K562 (cell line): ENCODE measurements around the gene SOWAHA. TPM values are rescaled to one million over a fixed set of nuclear protein-coding genes. Genes with fewer than 3 reads are reported as not detected.

Experiments
- ATAC-seq: fragments of 200-7000 bp; cut with Tn5 transposase; 3 replicates; pipeline ENCODE4 v1.9.1; 2020; ENCODE audit warnings: moderate library complexity
- BruUV-seq: library from RNA; stranded (reverse); fragments of 400-500 nt; replicated peaks from 2 replicates; lab custom pipeline; 2021; lab: Mats Ljungman, UMichigan
- CTCF ChIA-PET: fragments of 300-600 bp; formaldehyde crosslinking; extraction: SDS; loops from one replicate; lab custom pipeline; 2021; ENCODE audit warnings: low intra/inter-chr PET ratio; lab: Yijun Ruan, JAX
- POLR2A ChIA-PET: fragments of 300-600, 350-650 bp; sonication (Branson Sonifier 250); formaldehyde crosslinking; extraction: SDS; loops from one replicate; lab custom pipeline; 2021; ENCODE audit warnings: antibody characterized with exemption, inconsistent platforms; lab: Yijun Ruan, JAX
- DNase-seq, 4 experiments: peaks; one replicate each; pipeline versions ENCODE4 v3.0.0 to v3.0.0-alpha.2; 2011 to 2018; ENCODE audit warnings: low spot score in 3 of 4, mixed read lengths in 3 of 4; ENCODE audit errors: extremely low read depth in 1 of 4
- FAIRE-seq: peaks from 2 replicates; lab custom pipeline; 2011; peaks lifted over from hg19 to GRCh38; lab: Jason Lieb, UNC
- H2AFZ ChIP-seq: 2 replicates; pipeline ENCODE4 v1.6.0; 2011; ENCODE audit warnings: low read depth, low read length, control low read depth, inconsistent platforms
- H3K27ac ChIP-seq: fragments of 200-600 bp; 3 replicates; pipeline ENCODE4 v1.8.0; 2011; ENCODE audit warnings: low read depth, mild to moderate bottlenecking, control low read depth, inconsistent platforms, low read length, moderate library complexity, mixed read lengths; ENCODE audit errors: extremely low read depth
- H3K27me3 ChIP-seq, 2 experiments: fragments of 300-600 bp in 1 of 2; 2 replicates in 1 of 2; 3 replicates in 1 of 2; pipeline versions ENCODE4 v1.6.0 to v1.8.0; 2011; ENCODE audit warnings: inconsistent platforms in 2 of 2, low read length in 2 of 2, mild to moderate bottlenecking in 1 of 2, mixed read lengths in 1 of 2, moderate library complexity in 1 of 2; ENCODE audit not compliant: control insufficient read depth in 2 of 2, insufficient read depth in 2 of 2
- H3K36me3 ChIP-seq: fragments of 300-600 bp; 3 replicates; pipeline ENCODE4 v1.8.0; 2011; ENCODE audit warnings: mild to moderate bottlenecking, low read length, inconsistent platforms; ENCODE audit not compliant: control insufficient read depth, insufficient read depth
- H3K4me1 ChIP-seq, 2 experiments: fragments of 200-600 bp in 1 of 2; replicated peaks in 1 of 2; 2 replicates in 1 of 2; 3 replicates in 1 of 2; pipeline versions ENCODE4 v1.5.1 to v1.8.0; 2011; ENCODE audit warnings: inconsistent platforms in 2 of 2, low read length in 2 of 2, mild to moderate bottlenecking in 1 of 2, mixed read lengths in 1 of 2, moderate library complexity in 1 of 2; ENCODE audit not compliant: control insufficient read depth in 2 of 2, insufficient read depth in 2 of 2
- H3K4me2 ChIP-seq: 2 replicates; pipeline ENCODE4 v1.6.1; 2011; ENCODE audit warnings: low read length, control low read depth, inconsistent platforms, mixed read lengths; ENCODE audit not compliant: insufficient read depth
- H3K4me3 ChIP-seq: fragments of 200-600 bp; sonication (generic), shearing (Covaris generic); 2 replicates; pipeline ENCODE4 v1.5.1; 2016; ENCODE audit warnings: control low read depth, inconsistent platforms
- H3K79me2 ChIP-seq: fragments of 200-600 bp; 3 replicates; pipeline ENCODE4 v1.8.0; 2011; ENCODE audit warnings: low read length, inconsistent platforms; ENCODE audit not compliant: control insufficient read depth, insufficient read depth
- H3K9ac ChIP-seq, 2 experiments: 2 replicates each; pipeline versions ENCODE4 v1.6.0 to v1.6.1; 2011; ENCODE audit warnings: low read depth in 2 of 2, low read length in 2 of 2, control low read depth in 1 of 2, inconsistent platforms in 1 of 2, mild to moderate bottlenecking in 1 of 2, mixed read lengths in 1 of 2; ENCODE audit not compliant: insufficient read depth in 1 of 2
- H3K9me1 ChIP-seq: one replicate; pipeline ENCODE4 v1.6.0; 2011; ENCODE audit warnings: inconsistent platforms, mild to moderate bottlenecking, low read length, moderate library complexity; ENCODE audit not compliant: control insufficient read depth, insufficient read depth
- H3K9me3 ChIP-seq: replicated peaks from 2 replicates; pipeline ENCODE4 v1.5.1; 2011; ENCODE audit warnings: low read depth, low read length, inconsistent platforms; ENCODE audit not compliant: control insufficient read depth, insufficient read depth
- H4K20me1 ChIP-seq: replicated peaks from 2 replicates; pipeline ENCODE4 v1.6.1; 2011; ENCODE audit warnings: low read length, inconsistent platforms, mixed read lengths; ENCODE audit not compliant: control insufficient read depth, insufficient read depth
- CREM ChIP-seq: IDR thresholded peaks from 2 replicates; pipeline ENCODE4 v1.6.1; 2014; ENCODE audit warnings: antibody characterized with exemption, low read depth
- ZBTB11 ChIP-seq, 3 experiments: fragments of 200-800 bp in 1 of 3; fragments of 250-450 bp in 1 of 3; fragments of 450-650 bp in 1 of 3; sonication (Bioruptor Pico) in 1 of 3; sonication (Bioruptor generic) in 1 of 3; formaldehyde crosslinking in 1 of 3; IDR thresholded peaks; 2 replicates each; pipeline versions ENCODE4 v1.6.1 to v1.8.0; 2016 to 2022; ENCODE audit warnings: mild to moderate bottlenecking in 2 of 3, missing genetic modification characterization in 2 of 3, missing compliant biosample characterization in 1 of 3, moderate library complexity in 1 of 3
- ZFP1 ChIP-seq: fragments of 450-650 bp; formaldehyde crosslinking; IDR thresholded peaks from 2 replicates; pipeline ENCODE4 v1.4.0; 2020; ENCODE audit warnings: mild to moderate bottlenecking, mixed read lengths
- ZNF584 ChIP-seq: fragments of 200-800 bp; sonication (Bioruptor generic); IDR thresholded peaks from 2 replicates; pipeline ENCODE4 v1.6.1; 2016; ENCODE audit warnings: low read depth, mild to moderate bottlenecking, missing genetic modification characterization, missing compliant biosample characterization
- WGBS: fragments of 100-300 bp; shearing (Covaris generic); methylation state at CpG from one replicate; pipeline ENCODE4 v1.1.6; 2016; ENCODE audit warnings: low coverage, mixed read lengths; ENCODE audit not compliant: insufficient coverage; ENCODE audit errors: missing lambda C conversion rate; 5-methylcytosine and 5-hydroxymethylcytosine counted together
- in situ Hi-C: fragments of 300-500 bp; cut with MboI; formaldehyde crosslinking; loops from 4 replicates; pipeline ENCODE4 v1.15.0; 2018; ENCODE audit warnings: inconsistent platforms, mixed read lengths
- intact Hi-C: fragments of 100-400 bp; cut with micrococcal nuclease; formaldehyde crosslinking; loops from 2 replicates; pipeline ENCODE4 v1.14.2; 2022
- polyA plus RNA-seq, 8 experiments: library from polyadenylated mRNA; depleted of rRNA in 4 of 8; stranded (reverse) in 5 of 8; unstranded in 3 of 8; fragments of >200 nt; fragmentation: Nextera tagmentation in 2 of 8; fragmentation: Illumina TruSeq in 1 of 8; extraction: Ambion mirVana in 2 of 8; extraction: Trizol in 1 of 8; gene quantifications; 2 replicates each; pipeline versions ENCODE4 v1.2.1 to v1.2.3, GENCODE V29; 2011 to 2014; ENCODE audit warnings: inconsistent platforms in 1 of 8, missing spikeins in 1 of 8
- total RNA-seq, 7 experiments: library from RNA; depleted of rRNA in 6 of 7; stranded (reverse); fragments of >200 nt in 6 of 7; fragmentation: Illumina TruSeq in 2 of 7; extraction: Trizol in 2 of 7; gene quantifications; 2 replicates each; pipeline versions ENCODE4 v1.2.1 to v1.2.3, GENCODE V29; 2011 to 2021; ENCODE audit warnings: low replicate concordance in 1 of 7

The SOWAHA gene
- total and polyA plus RNA-seq, 9 of the 15 experiments (the other 6 are each of a cell fraction or from before 2014, with no cell fraction given) = not detected

DNA sequence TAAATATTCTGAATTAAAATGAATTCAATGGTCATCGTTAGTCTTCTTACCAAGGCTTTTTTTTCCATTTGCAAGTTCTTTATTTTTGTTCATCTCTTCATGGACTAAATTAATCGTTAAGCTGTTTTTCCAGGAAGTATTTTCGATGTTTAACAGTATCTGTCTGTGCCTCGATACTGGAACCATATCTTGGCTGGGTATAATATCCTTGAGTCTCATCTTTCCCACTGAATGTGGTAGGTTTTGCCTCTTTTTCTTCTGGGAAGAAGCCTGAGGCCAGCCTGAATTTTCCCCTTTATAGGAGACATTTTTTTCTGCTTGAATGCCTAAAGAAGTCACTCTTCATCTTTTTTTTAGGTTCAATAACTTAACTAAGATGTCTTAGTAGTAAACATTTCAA is 32.1 kb upstream of the SOWAHA start:
- CTCF ChIA-PET = no interaction called here

More for the DNA sequence above, 32.1 kb upstream of the SOWAHA start:
- H4K20me1 ChIP-seq = no peaks in the 10 kb centered on the region
- H3K9me1 ChIP-seq = no peaks in the 10 kb centered on the region
- H3K4me1 ChIP-seq = peaks cover 21 to 36% of the 10 kb centered on the region in 2 experiments
- H3K27me3 ChIP-seq = no peaks in the 10 kb centered on the region
- H3K79me2 ChIP-seq = peaks cover 24% of the 10 kb centered on the region
- no peak overlapping the region for H3K4me3 ChIP-seq
- intact Hi-C loops (no loop called here), in situ Hi-C loops (loop anchor here (10.0 kb wide), 1 partner anchor 1834 kb away; no protein-coding TSS in a partner anchor)
- H2AFZ ChIP-seq = peak overlapping the region; percentile 73
- H3K36me3 ChIP-seq = no peaks in the 10 kb centered on the region
- ATAC-seq (no peak), FAIRE-seq (peak; percentile 52)
- BruUV-seq = no TSS peak
- H3K9ac ChIP-seq = 0 out of 4 replicates have a peak overlapping the region, but pooled peaks of 1 of the 2 experiments have one; percentile 17
- WGBS = 26% methylated on average over 4 of the region's 4 CpGs
- TF ChIP-seq ZNF584 (CRISPR knock-in tag) (no peak), ZBTB11 (CRISPR knock-in tag; IDR thresholded peaks at IDR 0.05) (no peak), ZFP1 (peak; percentile 97), CREM (no peak)
- TF ChIP-seq, all 486 proteins: peak for 1
- H3K27ac ChIP-seq = peak overlapping the region; percentile 8; the same call in 1 of the 3 replicates
- DNase-seq = no peak
- no peak overlapping the region for H3K4me2 ChIP-seq
- POLR2A ChIA-PET = interaction anchor here (1.5 kb wide), 1 partner anchor 40 kb away, joined by 4 read pairs; no protein-coding TSS in a partner anchor
- H3K9me3 ChIP-seq = no peaks in the 10 kb centered on the region
